Memory B cell (primary cell): ENCODE measurements around the gene DNM3.
"Not testable (repeated sequence)": the region's sequence is repeated elsewhere in the genome, so short reads cannot be mapped to it uniquely, and the experiment has no call there.

Experiments used
- ATAC-seq: fragments of 150-1000 bp; cut with Tn5 transposase; 2 replicates; pipeline ENCODE4 v1.10.0; 2021; ENCODE audit warnings: low read depth, mild to moderate bottlenecking, moderate library complexity
- DNase-seq, 2 donors: peaks; one replicate each; pipeline ENCODE4 v3.0.0; 2022; ENCODE audit warnings: low spot score in 2 of 2
- H3K27ac Mint-ChIP-seq: one replicate; pipeline ENCODE4 v1.8.0; 2022; ENCODE audit warnings: mild to moderate bottlenecking, moderate library complexity, mixed read lengths
- H3K27me3 Mint-ChIP-seq: one replicate; pipeline ENCODE4 v1.8.0; 2022; ENCODE audit warnings: mixed read lengths
- H3K36me3 Mint-ChIP-seq: one replicate; pipeline ENCODE4 v1.8.0; 2022; ENCODE audit warnings: mild to moderate bottlenecking, mixed read lengths
- H3K4me1 Mint-ChIP-seq: one replicate; pipeline ENCODE4 v1.8.0; 2022; ENCODE audit warnings: mixed read lengths
- H3K4me3 Mint-ChIP-seq: one replicate; pipeline ENCODE4 v1.8.0; 2022; ENCODE audit warnings: mild to moderate bottlenecking, moderate library complexity, mixed read lengths
- H3K9me3 Mint-ChIP-seq: one replicate; pipeline ENCODE4 v1.8.0; 2022; ENCODE audit warnings: mixed read lengths

Gene DNM3

GRCh38 chr1:172347416-172347815 is 506.1 kb downstream of the DNM3 start:
- peaks cover 11% of the 10 kb centered on the region for H3K9me3 Mint-ChIP-seq
- DNase-seq (no peak), ATAC-seq (no peak)
- H3K27me3 Mint-ChIP-seq = no peaks in the 10 kb centered on the region
- H3K4me1 Mint-ChIP-seq = peaks cover 17% of the 10 kb centered on the region
- no peak overlapping the region for H3K27ac Mint-ChIP-seq
- H3K4me3 Mint-ChIP-seq = no peak overlapping the region
- peaks cover 5% of the 10 kb centered on the region for H3K36me3 Mint-ChIP-seq

GRCh38 chr1:172350856-172351255 is 509.6 kb downstream of the DNM3 start:
- Mint-ChIP-seq H3K4me1 (peaks cover 22% of the 10 kb centered on the region), H3K27ac (peak overlapping the region; percentile 77), H3K36me3 (peaks cover 7% of the 10 kb centered on the region), H3K9me3 (peaks cover 15% of the 10 kb centered on the region), H3K27me3 (no peaks in the 10 kb centered on the region), H3K4me3 (no peak overlapping the region)
- DNase-seq (no peak), ATAC-seq (no peak)

DNA sequence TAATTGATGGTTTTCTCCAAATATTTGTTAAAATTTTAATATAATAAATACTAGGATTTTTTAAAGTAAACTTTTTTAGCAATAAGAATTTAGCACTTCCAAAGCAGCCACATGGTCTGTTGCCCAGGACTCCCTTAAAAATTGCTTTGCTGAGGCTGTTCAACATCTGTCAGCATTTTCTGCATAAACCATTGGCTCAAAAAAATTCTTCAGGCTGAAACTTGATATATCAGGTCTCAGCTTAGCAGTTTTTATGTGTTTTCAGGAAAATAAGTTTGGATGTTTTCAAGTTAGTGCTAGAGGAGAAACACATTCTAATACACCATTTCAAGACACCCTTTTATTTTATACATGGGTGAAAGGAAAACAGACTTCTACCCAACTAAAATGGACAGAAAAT is 510.0 kb downstream of the DNM3 start:
- Mint-ChIP-seq H3K4me3 (no peak overlapping the region), H3K36me3 (peaks cover 4% of the 10 kb centered on the region), H3K9me3 (peaks cover 12% of the 10 kb centered on the region), H3K27ac (no peak overlapping the region), H3K27me3 (no peaks in the 10 kb centered on the region), H3K4me1 (peaks cover 24% of the 10 kb centered on the region)
- ATAC-seq (no peak), DNase-seq (no peak)

- no peak for DNase-seq
- peak overlapping the region; percentile 10 for H3K27ac Mint-ChIP-seq
- peaks cover 4% of the 10 kb centered on the region for H3K36me3 Mint-ChIP-seq
These were observed 510.5 kb downstream of the DNM3 start for GRCh38 chr1:172351754-172352161.

GRCh38 chr1:172352435-172352834 is 511.1 kb downstream of the DNM3 start:
- Mint-ChIP-seq H3K27ac (peak overlapping the region; percentile 54), H3K36me3 (peaks cover 4% of the 10 kb centered on the region), H3K27me3 (no peaks in the 10 kb centered on the region), H3K9me3 (peaks cover 10% of the 10 kb centered on the region), H3K4me1 (peaks cover 31% of the 10 kb centered on the region), H3K4me3 (no peak overlapping the region)
- ATAC-seq (no peak), DNase-seq (no peak)

More at GRCh38 chr1:172351754-172352161, 510.5 kb downstream of the DNM3 start:
- Mint-ChIP-seq H3K27me3 (no peaks in the 10 kb centered on the region), H3K4me3 (no peak overlapping the region), H3K9me3 (peaks cover 12% of the 10 kb centered on the region), H3K4me1 (peaks cover 27% of the 10 kb centered on the region)
- ATAC-seq = no peak

GRCh38 chr1:172354291-172355274 is 513.3 kb downstream of the DNM3 start:
- ATAC-seq = peak; percentile 17
- no peak for DNase-seq
- H3K4me1 Mint-ChIP-seq = peaks cover 45% of the 10 kb centered on the region
- peak overlapping the region; percentile 82 for H3K4me3 Mint-ChIP-seq
- peaks cover 2% of the 10 kb centered on the region for H3K36me3 Mint-ChIP-seq
- no peaks in the 10 kb centered on the region for H3K27me3 Mint-ChIP-seq
- H3K27ac Mint-ChIP-seq = peak overlapping the region; percentile 99
- H3K9me3 Mint-ChIP-seq = peaks cover 4% of the 10 kb centered on the region

DNA sequence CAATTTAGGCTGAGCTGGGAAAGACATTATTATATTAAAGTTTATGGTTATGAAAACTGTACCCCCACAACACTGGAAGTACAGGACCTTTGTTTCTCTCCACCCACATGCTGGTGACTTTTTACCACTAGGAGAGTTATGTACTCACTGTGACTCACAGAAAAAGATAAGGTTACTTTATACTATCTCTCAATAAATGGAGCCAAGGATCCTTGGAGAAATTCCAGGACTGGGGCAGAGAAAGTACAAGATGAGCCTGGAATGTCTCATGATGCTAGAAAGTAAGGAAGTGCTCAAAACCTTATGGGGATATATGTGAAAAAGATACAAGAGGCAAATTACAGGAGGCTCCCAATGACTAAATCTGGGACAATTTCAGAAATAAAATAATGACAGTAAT is 515.3 kb downstream of the DNM3 start:
- H3K36me3 Mint-ChIP-seq = peaks cover 2% of the 10 kb centered on the region
- ATAC-seq (no peak), DNase-seq (no peak)
- peaks cover 57% of the 10 kb centered on the region for H3K4me1 Mint-ChIP-seq
- peaks cover 4% of the 10 kb centered on the region for H3K9me3 Mint-ChIP-seq
- H3K4me3 Mint-ChIP-seq = no peak overlapping the region
- no peaks in the 10 kb centered on the region for H3K27me3 Mint-ChIP-seq
- peak overlapping the region; percentile 88 for H3K27ac Mint-ChIP-seq

DNA sequence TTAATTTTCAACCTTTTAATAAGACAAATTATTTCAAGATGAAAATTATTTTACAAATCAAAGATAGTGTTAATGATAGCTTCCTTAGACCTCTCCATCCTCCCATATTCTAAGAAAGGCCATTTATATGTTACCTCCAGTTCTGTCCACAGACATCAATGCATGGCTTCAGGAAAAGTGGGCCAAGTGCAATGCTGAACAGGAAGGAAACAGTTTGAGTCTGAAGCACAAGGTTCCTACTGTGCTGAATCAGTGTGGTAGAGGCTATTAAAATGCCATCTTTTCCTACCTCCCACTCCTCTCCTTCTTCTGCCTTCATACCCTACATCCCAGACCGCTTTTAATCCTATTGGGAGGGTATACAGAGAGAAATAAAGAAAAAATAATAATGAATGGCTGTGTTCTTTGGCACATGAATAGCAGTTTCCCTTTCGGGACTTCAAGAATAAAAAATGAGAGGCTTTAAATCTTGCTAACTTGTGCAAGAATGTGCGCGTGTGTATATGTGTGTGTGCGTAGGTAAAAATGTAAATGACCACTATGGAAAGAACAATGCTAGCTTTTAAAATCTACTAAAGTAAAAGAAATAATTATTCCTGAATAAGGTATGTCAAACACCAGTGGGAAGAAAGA is 516.6 kb downstream of the DNM3 start:
- peak; percentile 45 for ATAC-seq

GRCh38 chr1:172359491-172359999 is 518.2 kb downstream of the DNM3 start:
- H3K4me1 Mint-ChIP-seq = peaks cover 47% of the 10 kb centered on the region
- DNase-seq (no peak), ATAC-seq (no peak)
- H3K4me3 Mint-ChIP-seq = no peak overlapping the region
- H3K36me3 Mint-ChIP-seq = no peaks in the 10 kb centered on the region
- no peaks in the 10 kb centered on the region for H3K9me3 Mint-ChIP-seq
- H3K27me3 Mint-ChIP-seq = no peaks in the 10 kb centered on the region
- peak overlapping the region; percentile 88 for H3K27ac Mint-ChIP-seq

More for the DNA sequence above, 516.6 kb downstream of the DNM3 start:
- H3K4me3 Mint-ChIP-seq = peak overlapping the region; percentile 13
- H3K27me3 Mint-ChIP-seq = no peaks in the 10 kb centered on the region
- H3K27ac Mint-ChIP-seq = peak overlapping the region; percentile 88
- H3K4me1 Mint-ChIP-seq = peaks cover 56% of the 10 kb centered on the region
- DNase-seq = peak in 1 of 2 donors; percentile 19
- peaks cover 4% of the 10 kb centered on the region for H3K9me3 Mint-ChIP-seq
- H3K36me3 Mint-ChIP-seq = peaks cover 2% of the 10 kb centered on the region

DNA sequence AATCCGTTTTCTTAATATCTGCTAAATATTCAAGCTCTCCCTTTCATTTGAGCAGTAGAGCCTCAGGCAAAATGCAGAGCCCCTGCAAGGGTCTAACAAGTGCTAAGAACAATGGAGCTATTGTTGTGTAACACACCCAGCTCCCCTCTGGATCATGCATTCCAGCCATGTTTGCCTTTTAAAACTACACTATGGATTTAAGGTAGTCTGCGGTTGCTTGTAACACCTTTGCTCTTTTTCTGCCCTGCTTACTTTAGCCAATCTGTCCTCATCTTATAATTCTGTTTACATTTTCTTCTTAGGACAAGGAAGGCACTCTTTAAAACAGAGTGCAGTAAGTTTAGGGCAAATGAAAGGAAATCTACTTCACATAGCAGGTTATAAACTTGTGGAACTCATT is 519.2 kb downstream of the DNM3 start:
- H3K27ac Mint-ChIP-seq = no peak overlapping the region
- peak overlapping the region; percentile 8 for H3K4me3 Mint-ChIP-seq
- H3K4me1 Mint-ChIP-seq = peaks cover 40% of the 10 kb centered on the region
- ATAC-seq (no peak), DNase-seq (no peak)
- H3K36me3 Mint-ChIP-seq = no peaks in the 10 kb centered on the region
- no peaks in the 10 kb centered on the region for H3K27me3 Mint-ChIP-seq
- peaks cover 2% of the 10 kb centered on the region for H3K9me3 Mint-ChIP-seq

- peak in 1 of 2 donors; percentile 36 for DNase-seq
- H3K4me3 Mint-ChIP-seq = peak overlapping the region; percentile 51
- no peaks in the 10 kb centered on the region for H3K36me3 Mint-ChIP-seq
- H3K27me3 Mint-ChIP-seq = no peaks in the 10 kb centered on the region
- peaks cover 35% of the 10 kb centered on the region for H3K4me1 Mint-ChIP-seq
- peak; percentile 67 for ATAC-seq
- no peak overlapping the region for H3K27ac Mint-ChIP-seq
- H3K9me3 Mint-ChIP-seq = peaks cover 2% of the 10 kb centered on the region
These were observed 519.7 kb downstream of the DNM3 start for GRCh38 chr1:172360985-172361384.

DNA sequence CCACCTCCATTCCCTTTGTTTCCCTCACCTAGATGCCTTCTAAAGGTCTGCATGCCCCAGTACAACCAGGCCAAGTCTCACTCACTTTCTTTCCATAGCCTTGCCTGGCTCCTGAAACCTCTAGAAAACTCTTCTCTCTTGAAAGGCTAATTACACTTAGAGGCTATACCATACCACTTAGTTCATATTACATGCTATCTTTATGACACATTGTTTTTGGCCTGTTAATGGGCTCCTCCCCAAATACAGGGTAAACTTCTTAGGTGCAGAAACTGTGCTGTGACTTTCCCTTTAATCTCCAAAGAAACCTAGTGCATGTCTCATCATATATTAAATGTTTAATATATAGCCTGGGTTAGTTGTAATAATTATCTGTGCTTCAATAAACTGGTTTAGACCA is 522.6 kb downstream of the DNM3 start:
- H3K36me3 Mint-ChIP-seq = peaks cover 14% of the 10 kb centered on the region
- H3K9me3 Mint-ChIP-seq = peaks cover 13% of the 10 kb centered on the region
- H3K4me1 Mint-ChIP-seq = peaks cover 16% of the 10 kb centered on the region
- no peaks in the 10 kb centered on the region for H3K27me3 Mint-ChIP-seq
- no peak for DNase-seq
- H3K27ac Mint-ChIP-seq = no peak overlapping the region
- ATAC-seq = no peak
- H3K4me3 Mint-ChIP-seq = no peak overlapping the region

- H3K4me1 Mint-ChIP-seq, H3K27me3 Mint-ChIP-seq, H3K4me3 Mint-ChIP-seq, H3K27ac Mint-ChIP-seq, DNase-seq, ATAC-seq: not testable (repeated sequence)
- peaks cover 15% of the 10 kb centered on the region for H3K36me3 Mint-ChIP-seq
- peaks cover 11% of the 10 kb centered on the region for H3K9me3 Mint-ChIP-seq
These were observed 530.3 kb downstream of the DNM3 start for GRCh38 chr1:172371646-172372045.

GRCh38 chr1:172373864-172374263 is 532.6 kb downstream of the DNM3 start:
- Mint-ChIP-seq H3K36me3 (peaks cover 1% of the 10 kb centered on the region), H3K27me3 (no peaks in the 10 kb centered on the region), H3K27ac (peak overlapping the region; percentile 94), H3K4me3 (no peak overlapping the region), H3K4me1 (peaks cover 8% of the 10 kb centered on the region), H3K9me3 (no peaks in the 10 kb centered on the region)
- ATAC-seq (no peak), DNase-seq (no peak)
